ENCODE data around the gene SLC1A1.
"Not testable (repeated sequence)": the region's sequence is repeated elsewhere in the genome, so short reads cannot be mapped to it uniquely, and the experiment has no call there.

- not testable (repeated sequence) for TF ChIP-seq GABPB1 (CRISPR knock-in tag; IDR thresholded peaks at IDR 0.05); JUN (CRISPR knock-in tag; IDR thresholded peaks at IDR 0.05); USF2 (CRISPR knock-in tag; IDR thresholded peaks at IDR 0.05); MXD4 (CRISPR knock-in tag; IDR thresholded peaks at IDR 0.05; ENCODE audit: borderline replicate concordance); RELA (CRISPR knock-in tag; IDR thresholded peaks at IDR 0.05; ENCODE audit: borderline replicate concordance)
- TF ChIP-seq, protein P1, sequence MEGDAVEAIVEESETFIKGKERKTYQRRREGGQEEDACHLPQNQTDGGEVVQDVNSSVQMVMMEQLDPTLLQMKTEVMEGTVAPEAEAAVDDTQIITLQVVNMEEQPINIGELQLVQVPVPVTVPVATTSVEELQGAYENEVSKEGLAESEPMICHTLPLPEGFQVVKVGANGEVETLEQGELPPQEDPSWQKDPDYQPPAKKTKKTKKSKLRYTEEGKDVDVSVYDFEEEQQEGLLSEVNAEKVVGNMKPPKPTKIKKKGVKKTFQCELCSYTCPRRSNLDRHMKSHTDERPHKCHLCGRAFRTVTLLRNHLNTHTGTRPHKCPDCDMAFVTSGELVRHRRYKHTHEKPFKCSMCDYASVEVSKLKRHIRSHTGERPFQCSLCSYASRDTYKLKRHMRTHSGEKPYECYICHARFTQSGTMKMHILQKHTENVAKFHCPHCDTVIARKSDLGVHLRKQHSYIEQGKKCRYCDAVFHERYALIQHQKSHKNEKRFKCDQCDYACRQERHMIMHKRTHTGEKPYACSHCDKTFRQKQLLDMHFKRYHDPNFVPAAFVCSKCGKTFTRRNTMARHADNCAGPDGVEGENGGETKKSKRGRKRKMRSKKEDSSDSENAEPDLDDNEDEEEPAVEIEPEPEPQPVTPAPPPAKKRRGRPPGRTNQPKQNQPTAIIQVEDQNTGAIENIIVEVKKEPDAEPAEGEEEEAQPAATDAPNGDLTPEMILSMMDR (IDR thresholded peaks at IDR 0.05), result not testable (repeated sequence)
- TF ChIP-seq, protein P2, sequence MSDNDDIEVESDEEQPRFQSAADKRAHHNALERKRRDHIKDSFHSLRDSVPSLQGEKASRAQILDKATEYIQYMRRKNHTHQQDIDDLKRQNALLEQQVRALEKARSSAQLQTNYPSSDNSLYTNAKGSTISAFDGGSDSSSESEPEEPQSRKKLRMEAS (CRISPR knock-in tag; IDR thresholded peaks at IDR 0.05), result not testable (repeated sequence)
These were observed 54.4 kb downstream of the SLC1A1 start for GRCh38 chr9:4544714-4545113.
